ENCODE data around the gene MED6.

The MED6 gene

GRCh38 chr14:70597731-70598130 lies 2.7 kb downstream of the MED6 start:
- no peak for DNase-seq

- DNase-seq: no peak
Observed at GRCh38 chr14:70595443-70596185, 4.8 kb downstream of the MED6 start.

GRCh38 chr14:70594461-70594860 lies 6.0 kb downstream of the MED6 start:
- no peak for DNase-seq

GRCh38 chr14:70585231-70585630 lies 15.2 kb downstream of the MED6 start:
- DNase-seq: no peak

GRCh38 chr14:70576891-70577290 lies 23.6 kb downstream of the MED6 start:
- DNase-seq: no peak

- no peak for DNase-seq
Observed at GRCh38 chr14:70573050-70573449, 27.4 kb downstream of the MED6 start.

- DNase-seq: no peak
Observed at GRCh38 chr14:70571139-70571538, 29.3 kb downstream of the MED6 start.

- no peak for DNase-seq
Observed at GRCh38 chr14:70567791-70568190, 32.7 kb downstream of the MED6 start.

- DNase-seq: no peak
Observed at GRCh38 chr14:70563869-70564268, 36.6 kb downstream of the MED6 start.

GRCh38 chr14:70563417-70563816 lies 37.0 kb downstream of the MED6 start:
- DNase-seq: no peak

- DNase-seq: no peak
Observed at GRCh38 chr14:70558356-70558755, 42.1 kb downstream of the MED6 start.

GRCh38 chr14:70555890-70556289 lies 44.6 kb downstream of the MED6 start:
- DNase-seq: no peak

- no peak for DNase-seq
Observed at GRCh38 chr14:70538087-70538486, 62.4 kb downstream of the MED6 start.

GRCh38 chr14:70536830-70537229 lies 63.6 kb downstream of the MED6 start:
- DNase-seq: no peak

- DNase-seq: no peak
Observed at GRCh38 chr14:70534904-70535303, 65.6 kb downstream of the MED6 start, which contains the start of gene ADAM20. ADAM20 (minus strand) TSS chr14:70535004; CDS start chr14:70524757, 10,247 bp downstream.

All from stimulated activated naive CD4-positive, alpha-beta T cell treated with Interleukin-2 at 50 U/mL for 16 hours (primary cell).